HG03457 (cell line): ENCODE results near the gene BORCS8.

Experiments
- ATAC-seq: cut with Tn5 transposase; IDR thresholded peaks from one replicate; pipeline ENCODE4 v1.9.1; 2021; ENCODE audit warnings: moderate number of reproducible peaks; ENCODE audit not compliant: unreplicated experiment

BORCS8 gene

GRCh38 chr19:19214159-19214490, 22.2 kb upstream of the BORCS8 start:
- no peak for ATAC-seq

- no peak for ATAC-seq
Observed at GRCh38 chr19:19213426-19214158, 21.6 kb upstream of the BORCS8 start.

- no peak for ATAC-seq
Observed at GRCh38 chr19:19212916-19213315, 21.0 kb upstream of the BORCS8 start.

- ATAC-seq, result no peak
Observed at GRCh38 chr19:19211499-19212420, 19.8 kb upstream of the BORCS8 start, which contains the start of gene NCAN. NCAN (plus strand) TSS chr19:19211958; CDS start chr19:19216954, 4,996 bp downstream.

- ATAC-seq, result no peak
Observed at GRCh38 chr19:19209372-19209771, 17.4 kb upstream of the BORCS8 start.

- ATAC-seq, result no peak
Observed at GRCh38 chr19:19207637-19208572, 16.0 kb upstream of the BORCS8 start.

GRCh38 chr19:19206938-19207337, 15.0 kb upstream of the BORCS8 start:
- ATAC-seq, result no peak

- ATAC-seq, result no peak
Observed at GRCh38 chr19:19205416-19206410, 13.8 kb upstream of the BORCS8 start.

- no peak for ATAC-seq
Observed at GRCh38 chr19:19204181-19204580, 12.2 kb upstream of the BORCS8 start.

- ATAC-seq, result no peak
Observed at GRCh38 chr19:19203012-19203856, 11.3 kb upstream of the BORCS8 start, which contains the start of gene NR2C2AP. NR2C2AP (minus strand) TSS chr19:19203414; CDS start chr19:19203060, 354 bp downstream.

GRCh38 chr19:19202707-19203011, 10.7 kb upstream of the BORCS8 start:
- ATAC-seq, result no peak

- no peak for ATAC-seq
Observed at GRCh38 chr19:19201697-19202630, 10.0 kb upstream of the BORCS8 start.

- ATAC-seq, result no peak
Observed at GRCh38 chr19:19193926-19194325, 2.0 kb upstream of the BORCS8 start.

GRCh38 chr19:19192910-19193423, 1.0 kb upstream of the BORCS8 start:
- peak; percentile 4 for ATAC-seq

GRCh38 chr19:19191768-19192077, 229 bp downstream of the BORCS8 start:
- peak; percentile 1 for ATAC-seq

GRCh38 chr19:19186742-19187141, 5.2 kb downstream of the BORCS8 start:
- no peak for ATAC-seq

GRCh38 chr19:19185853-19186740, 5.9 kb downstream of the BORCS8 start:
- no peak for ATAC-seq
